ENCODE data around the gene SLC25A19. TPM values are rescaled to one million over a fixed set of nuclear protein-coding genes. Genes with fewer than 3 reads are reported as not detected.
A peak's percentile ranks its signal among the peaks of the same experiment; 100 is the strongest.
"Not testable (repeated sequence)": the region's sequence is repeated elsewhere in the genome, so short reads cannot be mapped to it uniquely, and the experiment has no call there.

Gene SLC25A19
- total RNA-seq, 6 experiments from 2014 or later: 5.7 to 14.6 (median 7.1) TPM

GRCh38 chr17:75289832-75290337, 652 bp upstream of the SLC25A19 start:
- peaks cover 3% of the 10 kb centered on the region; the same call in 1 of the 2 replicates for H3K27me3 Mint-ChIP-seq (ENCODE audit: insufficient read depth)
- no peaks in the 10 kb centered on the region for H3K36me3 Mint-ChIP-seq (ENCODE audit: low read depth)
- DNase-seq: peak; percentile 64
- peak overlapping the region; percentile 100 for H3K27ac Mint-ChIP-seq
- peaks cover 8% of the 10 kb centered on the region for H3K4me1 Mint-ChIP-seq (ENCODE audit: low read depth)
- TF ChIP-seq CTCF (IDR thresholded peaks at IDR 0.05): peak; percentile 13; the same call in 1 of the 2 replicates
- peak overlapping the region; percentile 99 for H3K4me3 Mint-ChIP-seq
- H3K9me3 Mint-ChIP-seq: no peaks in the 10 kb centered on the region

- Mint-ChIP-seq H3K4me3 (peak overlapping the region; percentile 99), H3K9me3 (no peaks in the 10 kb centered on the region), H3K27me3 (ENCODE audit: insufficient read depth) (peaks cover 3% of the 10 kb centered on the region; the same call in 1 of the 2 replicates), H3K27ac (peak overlapping the region; percentile 100), H3K4me1 (ENCODE audit: low read depth) (peaks cover 8% of the 10 kb centered on the region), H3K36me3 (ENCODE audit: low read depth) (no peaks in the 10 kb centered on the region)
- no peak for DNase-seq
- TF ChIP-seq CTCF (IDR thresholded peaks at IDR 0.05): no peak
These were observed 491 bp downstream of the SLC25A19 start for GRCh38 chr17:75288770-75289114.

GRCh38 chr17:75288359-75288758, 874 bp downstream of the SLC25A19 start:
- no peak for TF ChIP-seq CTCF (IDR thresholded peaks at IDR 0.05)
- Mint-ChIP-seq H3K4me1 (ENCODE audit: low read depth) (peaks cover 8% of the 10 kb centered on the region), H3K27ac (no peak overlapping the region), H3K9me3 (no peaks in the 10 kb centered on the region), H3K27me3 (ENCODE audit: insufficient read depth) (peaks cover 3% of the 10 kb centered on the region; the same call in 1 of the 2 replicates), H3K4me3 (peak overlapping the region; percentile 99), H3K36me3 (ENCODE audit: low read depth) (peaks cover 2% of the 10 kb centered on the region; the same call in 1 of the 2 replicates)
- DNase-seq: no peak

- no peak overlapping the region for H3K4me3 Mint-ChIP-seq
- no peak for TF ChIP-seq CTCF (IDR thresholded peaks at IDR 0.05)
- H3K36me3 Mint-ChIP-seq (ENCODE audit: low read depth): peaks cover 4% of the 10 kb centered on the region; the same call in 1 of the 2 replicates
- no peak overlapping the region for H3K27ac Mint-ChIP-seq
- peaks cover 8% of the 10 kb centered on the region for H3K4me1 Mint-ChIP-seq (ENCODE audit: low read depth)
- DNase-seq: no peak
- H3K9me3 Mint-ChIP-seq: no peaks in the 10 kb centered on the region
- H3K27me3 Mint-ChIP-seq (ENCODE audit: insufficient read depth): peaks cover 3% of the 10 kb centered on the region; the same call in 1 of the 2 replicates
These were observed 2.0 kb downstream of the SLC25A19 start for GRCh38 chr17:75287221-75287620.

- no peaks in the 10 kb centered on the region for H3K9me3 Mint-ChIP-seq
- H3K27ac Mint-ChIP-seq: no peak overlapping the region
- peaks cover 3% of the 10 kb centered on the region; the same call in 1 of the 2 replicates for H3K27me3 Mint-ChIP-seq (ENCODE audit: insufficient read depth)
- H3K4me3 Mint-ChIP-seq: no peak overlapping the region
- TF ChIP-seq CTCF (IDR thresholded peaks at IDR 0.05): no peak
- peaks cover 4% of the 10 kb centered on the region; the same call in 1 of the 2 replicates for H3K36me3 Mint-ChIP-seq (ENCODE audit: low read depth)
- no peak for DNase-seq
- H3K4me1 Mint-ChIP-seq (ENCODE audit: low read depth): peaks cover 8% of the 10 kb centered on the region
These were observed 4.1 kb downstream of the SLC25A19 start for GRCh38 chr17:75285123-75285522.

GRCh38 chr17:75280189-75280588, 9.0 kb downstream of the SLC25A19 start:
- H3K36me3 Mint-ChIP-seq (ENCODE audit: low read depth); H3K27me3 Mint-ChIP-seq (ENCODE audit: insufficient read depth); H3K4me3 Mint-ChIP-seq; H3K27ac Mint-ChIP-seq; DNase-seq; H3K9me3 Mint-ChIP-seq: not testable (repeated sequence)
- H3K4me1 Mint-ChIP-seq (ENCODE audit: low read depth): peaks cover 15% of the 10 kb centered on the region
